Measurements from ENCODE around the gene FFAR1. TPM values are rescaled to one million over a fixed set of nuclear protein-coding genes. Genes with fewer than 3 reads are reported as not detected.

The FFAR1 gene, protein sequence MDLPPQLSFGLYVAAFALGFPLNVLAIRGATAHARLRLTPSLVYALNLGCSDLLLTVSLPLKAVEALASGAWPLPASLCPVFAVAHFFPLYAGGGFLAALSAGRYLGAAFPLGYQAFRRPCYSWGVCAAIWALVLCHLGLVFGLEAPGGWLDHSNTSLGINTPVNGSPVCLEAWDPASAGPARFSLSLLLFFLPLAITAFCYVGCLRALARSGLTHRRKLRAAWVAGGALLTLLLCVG (N-terminal part only)
- 0.33 and 0.74 TPM in 2 replicates for total RNA-seq
- long read RNA-seq: 0 reads

DNA sequence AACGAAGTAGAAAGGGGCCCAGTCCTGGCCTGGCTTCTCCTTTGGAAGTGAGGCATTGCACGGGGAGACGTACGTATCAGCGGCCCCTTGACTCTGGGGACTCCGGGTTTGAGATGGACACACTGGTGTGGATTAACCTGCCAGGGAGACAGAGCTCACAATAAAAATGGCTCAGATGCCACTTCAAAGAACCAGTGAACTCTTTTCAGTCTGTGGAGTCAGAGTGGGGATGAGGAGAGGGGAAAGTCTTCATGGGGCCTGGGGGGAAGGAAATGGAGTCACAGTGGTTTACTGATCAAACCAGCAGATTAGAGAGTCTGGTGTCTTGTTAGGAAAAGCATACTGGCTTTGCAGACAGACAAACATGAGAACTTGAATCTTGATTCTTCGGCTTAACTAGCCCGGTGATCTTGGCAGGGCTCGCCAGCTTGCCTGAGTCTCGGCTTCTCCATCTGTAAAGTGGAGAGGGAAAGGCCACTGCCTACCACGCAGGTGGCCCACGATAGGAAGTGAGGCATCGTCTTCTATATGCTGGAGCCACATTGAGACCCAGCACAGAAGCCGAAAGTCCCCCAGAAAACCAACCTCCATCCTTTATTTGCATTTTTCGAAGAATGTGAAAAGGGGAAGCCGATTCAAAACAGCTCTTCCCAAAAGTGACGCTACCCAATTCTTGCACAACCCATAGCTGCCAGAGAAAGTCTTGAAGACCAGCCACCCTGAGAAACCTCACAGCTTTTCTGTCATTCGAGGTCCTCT is at the start of gene FFAR1:
Gene FFAR1, plus strand, starts transcription at position 732 of the 759 bp plus-strand sequence. CDS start 3,650 bp downstream, outside the sequence.
- H3K9me3 Mint-ChIP-seq (ENCODE audit: low read depth): no peaks in the 10 kb centered on the region
- no peak within 1 kb of the TSS for H3K27ac Mint-ChIP-seq
- no peak for DNase-seq (ENCODE audit: low spot score, unreplicated experiment)
- peaks cover 27% of the 10 kb centered on the region for H3K27me3 Mint-ChIP-seq
- H3K36me3 Mint-ChIP-seq (ENCODE audit: insufficient read depth): no peaks in the 10 kb centered on the region
- TF ChIP-seq, protein P1, sequence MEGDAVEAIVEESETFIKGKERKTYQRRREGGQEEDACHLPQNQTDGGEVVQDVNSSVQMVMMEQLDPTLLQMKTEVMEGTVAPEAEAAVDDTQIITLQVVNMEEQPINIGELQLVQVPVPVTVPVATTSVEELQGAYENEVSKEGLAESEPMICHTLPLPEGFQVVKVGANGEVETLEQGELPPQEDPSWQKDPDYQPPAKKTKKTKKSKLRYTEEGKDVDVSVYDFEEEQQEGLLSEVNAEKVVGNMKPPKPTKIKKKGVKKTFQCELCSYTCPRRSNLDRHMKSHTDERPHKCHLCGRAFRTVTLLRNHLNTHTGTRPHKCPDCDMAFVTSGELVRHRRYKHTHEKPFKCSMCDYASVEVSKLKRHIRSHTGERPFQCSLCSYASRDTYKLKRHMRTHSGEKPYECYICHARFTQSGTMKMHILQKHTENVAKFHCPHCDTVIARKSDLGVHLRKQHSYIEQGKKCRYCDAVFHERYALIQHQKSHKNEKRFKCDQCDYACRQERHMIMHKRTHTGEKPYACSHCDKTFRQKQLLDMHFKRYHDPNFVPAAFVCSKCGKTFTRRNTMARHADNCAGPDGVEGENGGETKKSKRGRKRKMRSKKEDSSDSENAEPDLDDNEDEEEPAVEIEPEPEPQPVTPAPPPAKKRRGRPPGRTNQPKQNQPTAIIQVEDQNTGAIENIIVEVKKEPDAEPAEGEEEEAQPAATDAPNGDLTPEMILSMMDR (IDR thresholded peaks at IDR 0.05; ENCODE audit: unreplicated experiment): no peak
- H3K4me1 Mint-ChIP-seq (ENCODE audit: low read depth): no peaks in the 10 kb centered on the region
- no peak within 1 kb of the TSS for H3K4me3 Mint-ChIP-seq (ENCODE audit: low read depth)

DNA sequence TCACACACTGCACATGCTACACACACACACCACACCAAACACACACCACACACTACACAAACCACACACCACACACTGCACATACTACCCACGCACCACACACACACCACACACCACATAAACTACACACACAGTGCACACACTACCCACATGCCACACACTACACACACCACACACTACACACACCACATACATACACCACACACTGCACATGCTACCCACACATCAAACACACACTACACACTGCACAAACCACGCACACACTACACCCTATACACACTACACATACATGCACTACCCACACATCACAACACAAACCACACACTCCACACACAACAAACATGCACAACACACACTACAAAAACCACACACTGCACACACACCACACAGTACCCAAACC is 49.8 kb upstream of the FFAR1 start:
- Mint-ChIP-seq H3K36me3 (ENCODE audit: insufficient read depth) (no peaks in the 10 kb centered on the region), H3K4me3 (ENCODE audit: low read depth) (no peak overlapping the region), H3K9me3 (ENCODE audit: low read depth) (no peaks in the 10 kb centered on the region), H3K4me1 (ENCODE audit: low read depth) (no peaks in the 10 kb centered on the region), H3K27ac (no peak overlapping the region), H3K27me3 (peaks cover 8% of the 10 kb centered on the region)
- TF ChIP-seq, protein P1 (IDR thresholded peaks at IDR 0.05; ENCODE audit: unreplicated experiment): no peak
- DNase-seq (ENCODE audit: low spot score, unreplicated experiment): no peak

DNA sequence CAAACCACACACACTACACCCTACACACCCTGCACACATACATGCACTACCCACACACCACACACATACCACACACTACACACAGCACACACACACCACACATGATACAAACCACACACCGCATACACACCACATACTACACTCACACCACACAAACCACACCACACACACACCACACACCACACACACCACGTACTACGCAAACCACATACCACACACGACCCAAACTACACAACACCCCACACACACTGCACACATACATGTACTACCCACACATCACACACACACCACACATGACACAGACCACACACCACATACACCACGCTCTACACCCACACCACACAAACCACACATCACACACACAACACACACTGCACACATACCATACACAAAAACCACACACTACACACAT is 49.1 kb upstream of the FFAR1 start:
- H3K27me3 Mint-ChIP-seq: peaks cover 3% of the 10 kb centered on the region
- no peak for DNase-seq (ENCODE audit: low spot score, unreplicated experiment)
- H3K4me3 Mint-ChIP-seq (ENCODE audit: low read depth): no peak overlapping the region
- no peaks in the 10 kb centered on the region for H3K4me1 Mint-ChIP-seq (ENCODE audit: low read depth)
- no peaks in the 10 kb centered on the region for H3K9me3 Mint-ChIP-seq (ENCODE audit: low read depth)
- H3K36me3 Mint-ChIP-seq (ENCODE audit: insufficient read depth): no peaks in the 10 kb centered on the region
- H3K27ac Mint-ChIP-seq: no peak overlapping the region
- TF ChIP-seq, protein P1 (IDR thresholded peaks at IDR 0.05; ENCODE audit: unreplicated experiment): no peak

DNA sequence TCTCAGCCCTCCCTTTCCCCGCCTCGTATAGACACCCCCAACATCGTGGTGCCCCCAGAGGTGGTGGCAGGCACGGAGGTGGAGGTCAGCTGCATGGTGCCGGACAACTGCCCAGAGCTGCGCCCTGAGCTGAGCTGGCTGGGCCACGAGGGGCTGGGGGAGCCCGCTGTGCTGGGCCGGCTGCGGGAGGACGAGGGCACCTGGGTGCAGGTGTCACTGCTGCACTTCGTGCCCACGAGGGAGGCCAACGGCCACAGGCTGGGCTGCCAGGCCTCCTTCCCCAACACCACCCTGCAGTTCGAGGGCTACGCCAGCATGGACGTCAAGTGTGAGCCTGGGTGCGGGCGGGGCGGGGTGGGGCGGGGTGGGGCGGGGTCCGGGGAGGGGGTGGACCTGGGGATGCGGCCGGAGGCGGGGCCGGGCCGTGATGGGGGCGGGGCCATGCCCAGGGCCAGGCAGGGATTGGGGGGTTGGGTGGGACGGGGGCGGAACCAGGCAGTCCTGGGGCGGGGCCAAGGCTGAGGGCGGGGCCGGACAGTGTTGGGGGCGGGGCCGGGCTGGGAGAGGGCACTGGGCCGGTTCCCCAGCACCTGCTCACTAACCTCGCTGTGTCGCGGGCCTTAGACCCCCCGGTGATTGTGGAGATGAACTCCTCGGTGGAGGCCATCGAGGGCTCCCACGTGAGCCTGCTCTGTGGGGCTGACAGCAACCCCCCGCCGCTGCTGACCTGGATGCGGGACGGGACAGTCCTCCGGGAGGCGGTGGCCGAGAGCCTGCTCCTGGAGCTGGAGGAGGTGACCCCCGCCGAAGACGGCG is 48.0 kb upstream of the FFAR1 start:
- Mint-ChIP-seq H3K27ac (no peak overlapping the region), H3K27me3 (peaks cover 3% of the 10 kb centered on the region)

More for the DNA sequence above, 48.0 kb upstream of the FFAR1 start:
- Mint-ChIP-seq H3K4me3 (ENCODE audit: low read depth) (no peak overlapping the region), H3K4me1 (ENCODE audit: low read depth) (no peaks in the 10 kb centered on the region), H3K36me3 (ENCODE audit: insufficient read depth) (no peaks in the 10 kb centered on the region), H3K9me3 (ENCODE audit: low read depth) (no peaks in the 10 kb centered on the region)
- TF ChIP-seq, protein P1 (IDR thresholded peaks at IDR 0.05; ENCODE audit: unreplicated experiment): no peak
- DNase-seq (ENCODE audit: low spot score, unreplicated experiment): no peak
